Adrenal gland (tissue), 12 donors: ENCODE measurements around the gene PDE7B. TPM values are rescaled to one million over a fixed set of nuclear protein-coding genes. Genes with fewer than 3 reads are reported as not detected.

Source experiments
- DNase-seq, 7 donors: peaks; one replicate each; pipeline ENCODE4 v3.0.0-alpha.2; 2019 to 2020
- H3K27ac ChIP-seq, 5 donors: fragments of 200-600 bp; sonication (generic) in 4 of 5; 1 replicate in 3 of 5; 2 replicates in 2 of 5; pipeline versions ENCODE4 v1.5.1 to v1.8.0; 2016 to 2020; ENCODE audit warnings: mild to moderate bottlenecking in 1 of 5
- H3K27me3 ChIP-seq: fragments of 200-600 bp; 2 replicates; pipeline ENCODE4 v1.8.0; 2021
- H3K36me3 ChIP-seq, 2 donors: fragments of 200-600 bp; replicated peaks in 1 of 2; 1 replicate in 1 of 2; 2 replicates in 1 of 2; pipeline versions ENCODE4 v1.5.1 to v1.8.0; 2018 to 2022
- H3K4me1 ChIP-seq, 2 donors: fragments of 200-600 bp; replicated peaks in 1 of 2; 1 replicate in 1 of 2; 2 replicates in 1 of 2; pipeline versions ENCODE4 v1.5.1 to v1.8.0; 2018 to 2021
- H3K4me3 ChIP-seq, 4 donors: fragments of 200-600 bp; sonication (generic) in 3 of 4; one replicate each; pipeline ENCODE4 v1.5.1; 2016 to 2018
- H3K9me3 ChIP-seq, 3 donors: fragments of 200-600 bp; sonication (generic) in 1 of 3; replicated peaks in 1 of 3; 1 replicate in 2 of 3; 2 replicates in 1 of 3; pipeline versions ENCODE4 v1.5.1 to v1.8.0; 2016 to 2021
- POLR2A ChIP-seq, 2 donors: fragments of 450-650 bp; IDR thresholded peaks; one replicate each; pipeline ENCODE4 v1.6.1; 2017; ENCODE audit warnings: antibody characterized with exemption in 2 of 2, mild to moderate bottlenecking in 2 of 2, moderate library complexity in 1 of 2
- WGBS, 4 donors: extraction: QIAGEN DNeasy Blood & Tissue Kit in 2 of 4; methylation state at CpG; one replicate each; pipeline versions ENCODE4 v1.1.5 to v1.1.7; 2013 to 2017; 5-methylcytosine and 5-hydroxymethylcytosine counted together
- intact Hi-C, 2 donors: fragments of 100-400 bp; cut with DNase I; formaldehyde crosslinking; loops; one replicate each; pipeline versions ENCODE4 v1.14.1 to v1.15.0; 2022 to 2023
- polyA plus RNA-seq, 3 donors: library from polyadenylated mRNA; stranded (reverse); fragments of 200-250 nt in 2 of 3; fragments of 350-450 nt in 1 of 3; fragmentation: Illumina TruSeq in 1 of 3; extraction: RNeasy Lipid Tissue Mini Kit (QIAGEN cat#74804) in 1 of 3; gene quantifications; one replicate each; pipeline ENCODE4 v1.2.3, GENCODE V29; 2013 to 2014
- total RNA-seq, 9 donors: library from RNA; depleted of rRNA in 4 of 9; stranded (reverse); fragments of >200 nt in 4 of 9; fragments of 120-200 nt in 1 of 9; fragmentation: NEBNext Ultra II Directional in 1 of 9; extraction: Animal tissue kit (Norgen Biotek cat#: 25700) in 1 of 9; gene quantifications; one replicate each; pipeline versions ENCODE4 v1.1.0 to v1.2.4, GENCODE V29; 2013 to 2023
- TF ChIP-seq, protein P1 (sequence below), 6 experiments: fragments of 450-650 bp in 4 of 6; fragments of 200-600 bp in 2 of 6; sonication (generic) in 1 of 6; IDR thresholded peaks; 1 replicate in 5 of 6; 2 replicates in 1 of 6; pipeline versions ENCODE4 v1.5.1 to v1.8.0; 2016 to 2021; ENCODE audit warnings: antibody characterized with exemption in 6 of 6, mild to moderate bottlenecking in 2 of 6, moderate library complexity in 1 of 6
- donor health status: healthy with polysubstance abuse.
- donor health status: Bipolar disorder and iron deficiency.
- donor health status: DM: yes; HTN: yes; CAD: no.
- donor health status: DM: no; HTN: no; CAD: no.
- donor health status: DM: no; HTN: no; CAD: no.
- donor health status: DM: yes; HTN: yes; CAD: no.

The PDE7B gene
- total and polyA plus RNA-seq, 12 donors: 1.3 to 11.5 (median 5.2) TPM

DNA sequence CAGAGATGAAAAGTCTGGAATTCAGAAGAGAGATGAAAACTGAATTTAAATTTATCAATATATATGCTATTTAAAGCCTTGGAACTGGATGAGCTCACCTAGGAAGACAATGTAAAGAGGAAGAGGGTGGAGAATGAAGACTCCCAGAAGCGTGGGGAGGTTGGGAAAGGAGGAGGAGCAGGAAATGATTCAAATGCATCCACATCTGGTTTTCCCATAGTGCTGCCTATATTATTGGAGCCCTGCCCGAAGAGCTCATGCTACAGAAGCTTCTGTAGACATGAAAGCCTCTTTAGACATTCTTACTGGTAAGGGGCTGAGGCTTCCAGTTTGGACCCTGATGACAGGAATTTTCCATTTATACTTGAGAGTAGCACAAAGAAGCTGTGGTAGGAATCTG is 19.2 kb downstream of the PDE7B start:
- H3K27me3 ChIP-seq: no peaks in the 10 kb centered on the region
- H3K36me3 ChIP-seq: no peaks in the 10 kb centered on the region
- DNase-seq: no peak
- H3K27ac ChIP-seq: no peak overlapping the region
- H3K4me3 ChIP-seq: no peak overlapping the region
- H3K4me1 ChIP-seq: no peaks in the 10 kb centered on the region
- intact Hi-C loops: no loop called here
- H3K9me3 ChIP-seq: no peaks in the 10 kb centered on the region
- TF ChIP-seq, protein P1, sequence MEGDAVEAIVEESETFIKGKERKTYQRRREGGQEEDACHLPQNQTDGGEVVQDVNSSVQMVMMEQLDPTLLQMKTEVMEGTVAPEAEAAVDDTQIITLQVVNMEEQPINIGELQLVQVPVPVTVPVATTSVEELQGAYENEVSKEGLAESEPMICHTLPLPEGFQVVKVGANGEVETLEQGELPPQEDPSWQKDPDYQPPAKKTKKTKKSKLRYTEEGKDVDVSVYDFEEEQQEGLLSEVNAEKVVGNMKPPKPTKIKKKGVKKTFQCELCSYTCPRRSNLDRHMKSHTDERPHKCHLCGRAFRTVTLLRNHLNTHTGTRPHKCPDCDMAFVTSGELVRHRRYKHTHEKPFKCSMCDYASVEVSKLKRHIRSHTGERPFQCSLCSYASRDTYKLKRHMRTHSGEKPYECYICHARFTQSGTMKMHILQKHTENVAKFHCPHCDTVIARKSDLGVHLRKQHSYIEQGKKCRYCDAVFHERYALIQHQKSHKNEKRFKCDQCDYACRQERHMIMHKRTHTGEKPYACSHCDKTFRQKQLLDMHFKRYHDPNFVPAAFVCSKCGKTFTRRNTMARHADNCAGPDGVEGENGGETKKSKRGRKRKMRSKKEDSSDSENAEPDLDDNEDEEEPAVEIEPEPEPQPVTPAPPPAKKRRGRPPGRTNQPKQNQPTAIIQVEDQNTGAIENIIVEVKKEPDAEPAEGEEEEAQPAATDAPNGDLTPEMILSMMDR (IDR thresholded peaks at IDR 0.05): no peak
- TF ChIP-seq POLR2A (IDR thresholded peaks at IDR 0.05): no peak
- 77 to 91% (median 80%) methylated on average over 2 of the region's 2 CpGs for WGBS, 4 donors

DNA sequence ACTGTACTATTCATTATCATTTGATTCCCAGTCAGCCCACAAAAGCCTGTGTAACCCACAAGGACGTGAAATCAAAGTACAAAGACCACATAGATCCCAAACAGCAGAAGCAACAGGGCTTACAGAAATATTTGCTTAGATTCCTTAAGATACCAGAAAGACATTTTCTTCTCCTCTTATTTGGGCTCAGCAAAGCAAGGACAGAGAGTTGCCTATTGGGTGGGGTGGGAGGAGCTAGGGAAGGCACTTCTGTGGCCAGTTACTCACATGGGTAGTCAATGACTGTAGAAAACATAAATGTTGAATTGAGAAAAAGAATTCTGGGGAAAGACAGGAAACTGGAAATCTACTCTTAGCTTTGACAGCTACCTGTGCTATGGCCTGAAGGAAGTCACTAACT is 19.8 kb downstream of the PDE7B start:
- H3K4me3 ChIP-seq: no peak overlapping the region
- no peak for DNase-seq
- no peak overlapping the region for H3K27ac ChIP-seq
- intact Hi-C loops: no loop called here
- TF ChIP-seq, protein P1 (IDR thresholded peaks at IDR 0.05): no peak
- TF ChIP-seq POLR2A (IDR thresholded peaks at IDR 0.05): no peak
- H3K36me3 ChIP-seq: no peaks in the 10 kb centered on the region
- 93 to 100% (median 97%) methylated on average over 1 of the region's 1 CpG for WGBS, 4 donors
- no peaks in the 10 kb centered on the region for H3K4me1 ChIP-seq
- H3K9me3 ChIP-seq: no peaks in the 10 kb centered on the region
- no peaks in the 10 kb centered on the region for H3K27me3 ChIP-seq

DNA sequence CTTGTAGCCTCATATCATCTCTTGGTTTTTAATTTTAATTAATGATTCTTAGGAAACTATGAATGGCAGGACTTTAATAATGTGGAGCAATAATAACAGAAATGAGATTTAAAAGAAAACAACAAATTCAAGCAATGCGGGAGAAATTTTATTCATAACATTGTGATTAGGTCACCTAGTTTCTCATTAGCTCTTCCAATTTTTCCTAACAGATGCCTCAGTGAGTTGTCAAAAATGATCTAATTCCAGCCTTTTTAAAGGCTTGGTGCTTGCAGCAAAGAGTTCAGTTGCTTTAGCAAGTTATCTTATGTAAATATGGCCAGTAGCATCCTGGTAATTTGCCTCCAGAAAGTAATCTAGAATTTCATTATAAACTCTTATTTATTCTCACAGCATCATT is 20.4 kb downstream of the PDE7B start:
- no peak for TF ChIP-seq POLR2A (IDR thresholded peaks at IDR 0.05)
- no peak for DNase-seq
- WGBS, 4 donors: 75 to 92% (median 82%) methylated on average over 1 of the region's 1 CpG

DNA sequence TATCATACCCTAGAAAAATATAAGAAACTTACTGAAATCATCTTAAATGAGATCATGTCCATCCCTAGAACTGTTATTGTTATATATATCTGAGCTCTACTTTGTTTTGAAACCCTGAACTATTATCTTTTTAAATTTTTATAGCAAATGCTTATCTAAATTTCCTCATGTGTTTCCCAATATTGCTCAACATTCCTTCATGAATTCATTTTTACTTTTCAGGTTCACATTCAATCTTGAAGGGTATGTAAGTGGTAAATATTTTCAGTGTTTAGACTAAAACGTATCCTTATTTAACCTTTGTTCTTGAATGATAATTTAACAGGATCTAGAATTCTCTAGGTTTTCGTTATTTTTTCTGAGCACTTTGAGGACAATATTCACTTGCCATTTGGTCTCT is 23.9 kb downstream of the PDE7B start:
- H3K27me3 ChIP-seq: no peaks in the 10 kb centered on the region
- WGBS, 4 donors: 70 to 86% (median 81%) methylated on average over 2 of the region's 2 CpGs
- no peak for TF ChIP-seq POLR2A (IDR thresholded peaks at IDR 0.05)
- TF ChIP-seq, protein P1 (IDR thresholded peaks at IDR 0.05): no peak
- no peak overlapping the region for H3K27ac ChIP-seq
- DNase-seq: no peak
- no peaks in the 10 kb centered on the region for H3K4me1 ChIP-seq
- H3K36me3 ChIP-seq: no peaks in the 10 kb centered on the region
- H3K9me3 ChIP-seq: no peaks in the 10 kb centered on the region
- intact Hi-C loops: no loop called here
- H3K4me3 ChIP-seq: no peak overlapping the region

More for the DNA sequence above, 20.4 kb downstream of the PDE7B start:
- intact Hi-C loops: no loop called here
- Histone ChIP-seq H3K9me3 (no peaks in the 10 kb centered on the region), H3K4me1 (no peaks in the 10 kb centered on the region), H3K36me3 (no peaks in the 10 kb centered on the region), H3K27me3 (no peaks in the 10 kb centered on the region), H3K4me3 (no peak overlapping the region), H3K27ac (no peak overlapping the region)

DNA sequence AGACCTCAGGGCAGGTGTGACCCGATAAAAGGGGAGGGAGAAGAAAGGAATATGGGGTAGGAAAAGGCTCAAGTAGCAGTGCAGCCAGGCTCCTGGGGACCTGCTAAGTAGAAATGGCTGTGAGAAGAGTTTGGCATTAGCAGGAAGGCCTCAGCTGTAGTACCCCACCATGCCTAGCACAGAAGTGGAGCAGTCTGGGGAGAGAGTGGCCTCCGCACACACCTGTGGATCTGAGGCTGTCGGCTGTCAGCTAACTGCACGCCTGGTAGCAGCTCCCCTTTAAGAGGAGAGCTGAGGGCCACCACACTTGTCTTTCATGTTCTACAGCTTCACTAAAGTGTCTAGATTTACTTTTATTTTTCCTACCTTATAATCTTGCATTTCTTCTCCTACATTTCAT is 24.6 kb downstream of the PDE7B start:
- no peaks in the 10 kb centered on the region for H3K27me3 ChIP-seq
- H3K4me1 ChIP-seq: no peaks in the 10 kb centered on the region
- H3K4me3 ChIP-seq: no peak overlapping the region
- no peak for DNase-seq
- no peaks in the 10 kb centered on the region for H3K36me3 ChIP-seq
- no peaks in the 10 kb centered on the region for H3K9me3 ChIP-seq
- no peak overlapping the region for H3K27ac ChIP-seq
- TF ChIP-seq, protein P1 (IDR thresholded peaks at IDR 0.05): no peak
- TF ChIP-seq POLR2A (IDR thresholded peaks at IDR 0.05): no peak
- 95 to 96% (median 95%) methylated on average over 4 of the region's 4 CpGs for WGBS, 4 donors
- intact Hi-C loops: no loop called here
